GM12878 (cell line): ENCODE results near the gene SLC31A1. TPM values are rescaled to one million over a fixed set of nuclear protein-coding genes. Genes with fewer than 3 reads are reported as not detected.
A peak's percentile ranks its signal among the peaks of the same experiment; 100 is the strongest.

Source experiments
- ATAC-seq: fragments of 200-7000 bp; cut with Tn5 transposase; 3 replicates; pipeline ENCODE4 v1.9.1; 2020; ENCODE audit warnings: mild to moderate bottlenecking, moderate library complexity
- BruUV-seq: library from RNA; stranded (reverse); fragments of 400-500 nt; replicated peaks from 2 replicates; lab custom pipeline; 2021; lab: Mats Ljungman, UMichigan
- CTCF ChIA-PET: fragments of 300-600 bp; sonication (Branson Sonifier 250); formaldehyde crosslinking; extraction: SDS; loops from one replicate; lab custom pipeline; 2021; ENCODE audit warnings: inconsistent platforms; lab: Yijun Ruan, JAX
- POLR2A ChIA-PET: fragments of 350-600 bp; formaldehyde crosslinking; extraction: SDS; loops from one replicate; lab custom pipeline; 2021; ENCODE audit warnings: inconsistent platforms; lab: Charles Lee
- RAD21 ChIA-PET: fragments of 300-600 bp; sonication (Branson Sonifier 250); formaldehyde crosslinking; loops from one replicate; lab custom pipeline; 2023; ENCODE audit warnings: antibody characterized with exemption; ENCODE audit not compliant: unreplicated experiment; lab: Charles Lee
- SMC1A ChIA-PET: fragments of 300-600 bp; sonication (Branson Sonifier 250); formaldehyde crosslinking; loops from one replicate; lab custom pipeline; 2023; ENCODE audit not compliant: unreplicated experiment, uncharacterized antibody; lab: Charles Lee
- DNase-seq: peaks from one replicate; pipeline ENCODE4 v3.0.0-alpha.2; 2011; ENCODE audit warnings: low read depth, low spot score
- FAIRE-seq: peaks from 3 replicates; lab custom pipeline; 2011; peaks lifted over from hg19 to GRCh38; lab: Jason Lieb, UNC
- H2AFZ ChIP-seq: 2 replicates; pipeline ENCODE4 v1.6.0; 2011; ENCODE audit warnings: low read depth, low read length, control low read depth; ENCODE audit not compliant: control insufficient read depth
- H3K27ac ChIP-seq: 2 replicates; pipeline ENCODE4 v1.5.1; 2011; ENCODE audit warnings: control low read depth; ENCODE audit not compliant: control insufficient read depth, insufficient read depth
- H3K27me3 ChIP-seq, 2 experiments: replicated peaks in 1 of 2; 2 replicates each; pipeline versions ENCODE4 v1.6.0 to v1.6.1; 2011; ENCODE audit warnings: low read length in 1 of 2; ENCODE audit not compliant: control insufficient read depth in 2 of 2, insufficient read depth in 2 of 2
- H3K36me3 ChIP-seq, 2 experiments: 2 replicates each; pipeline ENCODE4 v1.5.1; 2011; ENCODE audit warnings: low read length in 1 of 2; ENCODE audit not compliant: control insufficient read depth in 2 of 2, insufficient read depth in 2 of 2
- H3K4me1 ChIP-seq: 2 replicates; pipeline ENCODE4 v1.6.1; 2011; ENCODE audit warnings: mild to moderate bottlenecking, low read length, moderate library complexity, mixed read lengths; ENCODE audit not compliant: control insufficient read depth, insufficient read depth
- H3K4me2 ChIP-seq: 2 replicates; pipeline ENCODE4 v1.6.0; 2011; ENCODE audit warnings: control low read depth; ENCODE audit not compliant: control insufficient read depth, insufficient read depth
- H3K4me3 ChIP-seq: fragments of 200-600 bp; sonication (generic); 2 replicates; pipeline ENCODE4 v1.5.1; 2016
- H3K79me2 ChIP-seq: 2 replicates; pipeline ENCODE4 v1.6.0; 2011; ENCODE audit warnings: low read length; ENCODE audit not compliant: control insufficient read depth, insufficient read depth
- H3K9ac ChIP-seq: 2 replicates; pipeline ENCODE4 v1.8.0; 2011; ENCODE audit warnings: low read length, control low read depth, mixed read lengths; ENCODE audit not compliant: control insufficient read depth, insufficient read depth
- H3K9me3 ChIP-seq: replicated peaks from 3 replicates; pipeline ENCODE4 v1.5.1; 2011; ENCODE audit warnings: mild to moderate bottlenecking, low read length; ENCODE audit not compliant: control insufficient read depth, insufficient read depth
- H4K20me1 ChIP-seq: 2 replicates; pipeline ENCODE4 v1.6.0; 2011; ENCODE audit not compliant: control insufficient read depth, insufficient read depth
- CHD4 ChIP-seq: fragments of 200-600 bp; sonication (generic); IDR thresholded peaks from 2 replicates; pipeline ENCODE4 v1.6.1; 2016; ENCODE audit warnings: mild to moderate bottlenecking
- USF2 ChIP-seq: IDR thresholded peaks from 2 replicates; pipeline ENCODE4 v1.6.1; 2011; ENCODE audit warnings: low read depth, low read length, improper control_type of control experiment, borderline replicate concordance
- ZSCAN29 ChIP-seq: fragments of 450-650 bp; IDR thresholded peaks from 2 replicates; pipeline ENCODE4 v1.6.1; 2017; ENCODE audit warnings: mild to moderate bottlenecking, moderate library complexity
- WGBS: methylation state at CpG from one replicate; pipeline ENCODE4 v1.1.6; 2016; ENCODE audit warnings: low lambda C conversion rate; ENCODE audit not compliant: insufficient replicate concordance, insufficient coverage; ENCODE audit errors: missing lambda C conversion rate; 5-methylcytosine and 5-hydroxymethylcytosine counted together
- in situ Hi-C: fragments of 300-500 bp; cut with MboI; formaldehyde crosslinking; loops from 9 replicates; pipeline ENCODE4 v1.14.3; 2018; ENCODE audit warnings: mixed read lengths
- intact Hi-C: fragments of 100-400 bp; cut with micrococcal nuclease; formaldehyde crosslinking; loops from one replicate; pipeline ENCODE4 v1.14.2; 2022; ENCODE audit not compliant: unreplicated experiment
- polyA plus RNA-seq, 11 experiments: library from polyadenylated mRNA; depleted of rRNA in 4 of 11; unstranded in 6 of 11; stranded (reverse) in 5 of 11; fragments of >200 nt; fragmentation: Nextera tagmentation in 4 of 11; fragmentation: Illumina TruSeq in 1 of 11; extraction: Ambion mirVana in 4 of 11; extraction: Trizol in 1 of 11; gene quantifications; 1 replicate in 1 of 11; 2 replicates in 10 of 11; pipeline versions ENCODE4 v1.2.1 to v1.2.3, GENCODE V29; 2011 to 2016; ENCODE audit warnings: inconsistent platforms in 2 of 11, missing spikeins in 2 of 11, low read depth in 1 of 11
- total RNA-seq, 4 experiments: library from RNA; depleted of rRNA in 3 of 4; stranded (reverse); fragments of >200 nt in 3 of 4; fragmentation: Illumina TruSeq in 1 of 4; extraction: Trizol in 1 of 4; gene quantifications; 2 replicates each; pipeline versions ENCODE4 v1.2.1 to v1.2.3, GENCODE V29; 2013 to 2021
- TF ChIP-seq, protein P1 (sequence below): fragments of 450-650 bp; IDR thresholded peaks from 2 replicates; pipeline ENCODE4 v1.6.1; 2016; ENCODE audit warnings: mild to moderate bottlenecking, moderate library complexity, borderline replicate concordance

SLC31A1 gene
- total and polyA plus RNA-seq, 10 of the 15 experiments (the other 5 are each of a cell fraction or from before 2014, with no cell fraction given), result 7.3 to 16.2 (median 10.5) TPM

DNA sequence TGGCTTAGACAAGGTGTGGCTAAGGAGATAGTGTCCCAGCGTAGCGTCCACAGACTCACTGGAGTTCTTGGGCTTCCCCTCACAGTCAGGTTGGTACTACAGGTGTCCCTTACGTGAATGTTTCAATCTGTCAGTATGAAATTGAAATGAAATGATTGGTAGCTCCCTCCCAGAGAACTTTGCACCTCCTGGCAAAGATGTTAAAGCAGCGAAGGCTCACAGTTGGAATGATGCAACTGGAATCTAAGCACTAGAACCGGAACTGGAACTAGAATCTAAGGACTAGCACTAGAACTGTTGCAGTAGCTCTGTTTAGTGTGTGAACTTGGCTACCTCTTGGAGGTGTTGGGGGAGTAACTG lies 1.1 kb downstream of the SLC31A1 start:
- BruUV-seq, result no TSS peak
- FAIRE-seq (no peak), ATAC-seq (no peak), DNase-seq (no peak)
- H3K79me2 ChIP-seq, result peaks cover 58% of the 10 kb centered on the region
- no peak for TF ChIP-seq CHD4
- TF ChIP-seq ZSCAN29, result no peak
- H3K9me3 ChIP-seq, result no peaks in the 10 kb centered on the region
- peak overlapping the region; percentile 94 for H3K4me3 ChIP-seq
- H3K27ac ChIP-seq, result peak overlapping the region; percentile 20; the same call in 1 of the 2 replicates
- POLR2A ChIA-PET, result interaction anchor here (0.9 to 4.5 kb wide), 4 partner anchors 10 to 1174 kb away, joined by 3 to 32 read pairs (median 10); partner anchors contain the start of genes CDC26 and PRPF4
- H4K20me1 ChIP-seq, result no peaks in the 10 kb centered on the region
- CTCF ChIA-PET, result interaction anchor here (0.7 to 4.8 kb wide), 4 partner anchors 9 to 203 kb away, joined by 3 to 52 read pairs (median 10); partner anchors contain the start of genes CDC26 and PRPF4
- H3K4me1 ChIP-seq, result peaks cover 4% of the 10 kb centered on the region; the same call in 1 of the 2 replicates
- intact Hi-C loops (loop anchor here (5.0 kb wide), 1 partner anchor 160 kb away; no protein-coding TSS in a partner anchor), in situ Hi-C loops (no loop called here)
- 0 out of 4 replicates have a peak, but pooled peaks cover 0 to 5% of the 10 kb centered on the region in 2 experiments for H3K36me3 ChIP-seq
- WGBS, result 54% methylated on average over 5 of the region's 5 CpGs
- SMC1A ChIA-PET, result interaction anchor here (0.6 to 5.0 kb wide), 6 partner anchors 8 to 51 kb away, joined by 3 to 68 read pairs (median 8); partner anchors contain the start of genes CDC26 and PRPF4
- peak overlapping the region; percentile 41; the same call in 1 of the 2 replicates for H3K9ac ChIP-seq
- H3K4me2 ChIP-seq, result peak overlapping the region; percentile 90
- no peaks in the 10 kb centered on the region for H3K27me3 ChIP-seq
- RAD21 ChIA-PET, result interaction anchor here (0.7 to 5.1 kb wide), 3 partner anchors 14 to 53 kb away, joined by 3 to 32 read pairs (median 4); partner anchors contain the start of genes CDC26 and PRPF4
- peak overlapping the region; percentile 32 for H2AFZ ChIP-seq

- POLR2A ChIA-PET, result interaction anchor here (0.7 kb wide), 2 partner anchors 63 to 392 kb away, joined by 3 to 4 read pairs; no protein-coding TSS in a partner anchor
- DNase-seq (no peak), ATAC-seq (no peak)
- Histone ChIP-seq H3K9me3 (no peaks in the 10 kb centered on the region), H3K36me3 (0 out of 4 replicates have a peak, but pooled peaks cover 0 to 4% of the 10 kb centered on the region in 2 experiments), H2AFZ (no peak overlapping the region), H3K4me1 (no peaks in the 10 kb centered on the region), H3K4me2 (peak overlapping the region; percentile 90), H3K4me3 (0 out of 2 replicates have a peak overlapping the region, but pooled peaks have one; percentile 6), H4K20me1 (no peaks in the 10 kb centered on the region), H3K27ac (no peak overlapping the region), H3K9ac (no peak overlapping the region), H3K79me2 (peaks cover 44% of the 10 kb centered on the region)
- in situ Hi-C loops, result no loop called here
- WGBS, result 97% methylated on average over 2 of the region's 2 CpGs
- CTCF ChIA-PET, result no interaction called here
- TF ChIP-seq USF2, result no peak
- TF ChIP-seq, protein P1, sequence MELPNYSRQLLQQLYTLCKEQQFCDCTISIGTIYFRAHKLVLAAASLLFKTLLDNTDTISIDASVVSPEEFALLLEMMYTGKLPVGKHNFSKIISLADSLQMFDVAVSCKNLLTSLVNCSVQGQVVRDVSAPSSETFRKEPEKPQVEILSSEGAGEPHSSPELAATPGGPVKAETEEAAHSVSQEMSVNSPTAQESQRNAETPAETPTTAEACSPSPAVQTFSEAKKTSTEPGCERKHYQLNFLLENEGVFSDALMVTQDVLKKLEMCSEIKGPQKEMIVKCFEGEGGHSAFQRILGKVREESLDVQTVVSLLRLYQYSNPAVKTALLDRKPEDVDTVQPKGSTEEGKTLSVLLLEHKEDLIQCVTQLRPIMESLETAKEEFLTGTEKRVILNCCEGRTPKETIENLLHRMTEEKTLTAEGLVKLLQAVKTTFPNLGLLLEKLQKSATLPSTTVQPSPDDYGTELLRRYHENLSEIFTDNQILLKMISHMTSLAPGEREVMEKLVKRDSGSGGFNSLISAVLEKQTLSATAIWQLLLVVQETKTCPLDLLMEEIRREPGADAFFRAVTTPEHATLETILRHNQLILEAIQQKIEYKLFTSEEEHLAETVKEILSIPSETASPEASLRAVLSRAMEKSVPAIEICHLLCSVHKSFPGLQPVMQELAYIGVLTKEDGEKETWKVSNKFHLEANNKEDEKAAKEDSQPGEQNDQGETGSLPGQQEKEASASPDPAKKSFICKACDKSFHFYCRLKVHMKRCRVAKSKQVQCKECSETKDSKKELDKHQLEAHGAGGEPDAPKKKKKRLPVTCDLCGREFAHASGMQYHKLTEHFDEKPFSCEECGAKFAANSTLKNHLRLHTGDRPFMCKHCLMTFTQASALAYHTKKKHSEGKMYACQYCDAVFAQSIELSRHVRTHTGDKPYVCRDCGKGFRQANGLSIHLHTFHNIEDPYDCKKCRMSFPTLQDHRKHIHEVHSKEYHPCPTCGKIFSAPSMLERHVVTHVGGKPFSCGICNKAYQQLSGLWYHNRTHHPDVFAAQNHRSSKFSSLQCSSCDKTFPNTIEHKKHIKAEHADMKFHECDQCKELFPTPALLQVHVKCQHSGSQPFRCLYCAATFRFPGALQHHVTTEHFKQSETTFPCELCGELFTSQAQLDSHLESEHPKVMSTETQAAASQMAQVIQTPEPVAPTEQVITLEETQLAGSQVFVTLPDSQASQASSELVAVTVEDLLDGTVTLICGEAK, result peak; percentile 54; the same call in 1 of the 2 replicates
- TF ChIP-seq, all 136 proteins: peak for 1
- no peaks in the 10 kb centered on the region for H3K27me3 ChIP-seq
- RAD21 ChIA-PET, result interaction anchor here (0.7 kb wide), 1 partner anchor 51 kb away, joined by 3 read pairs; no protein-coding TSS in a partner anchor
- intact Hi-C loops, result loop anchor here (5.0 kb wide), 1 partner anchor 158 kb away; no protein-coding TSS in a partner anchor
- no TSS peak for BruUV-seq
- no peak for FAIRE-seq
- SMC1A ChIA-PET, result no interaction called here
Measured at GRCh38 chr9:113223963-113224362, 2.6 kb downstream of the SLC31A1 start.
